Spleen (tissue), 7 donors: Measurements from ENCODE around the gene CHST7.

Source experiments
- CTCF ChIP-seq, 11 experiments: fragments of 200-600 bp in 7 of 11; fragments of 450-650 bp in 4 of 11; sonication (generic) in 4 of 11; IDR thresholded peaks in 8 of 11; conservative IDR thresholded peaks in 3 of 11; 1 replicate in 7 of 11; 2 replicates in 4 of 11; pipeline versions ENCODE4 v1.4.0 to v1.8.0; 2016 to 2021; ENCODE audit warnings: antibody characterized with exemption in 11 of 11, inconsistent platforms in 4 of 11, mild to moderate bottlenecking in 1 of 11
- POLR2A ChIP-seq, 3 donors: fragments of 450-650 bp; IDR thresholded peaks; one replicate each; pipeline ENCODE4 v1.5.1; 2017; ENCODE audit warnings: antibody characterized with exemption in 3 of 3, mild to moderate bottlenecking in 1 of 3
- POLR2AphosphoS5 ChIP-seq, 3 donors: sonication (generic); formaldehyde crosslinking; IDR thresholded peaks; one replicate each; pipeline ENCODE4 v1.5.1; 2017; ENCODE audit warnings: antibody characterized with exemption in 3 of 3
- donor health status: DM: no; HTN: no; CAD: no; lungs with moderate emphysema.
- donor health status: DM: no; HTN: no; CAD: no.
- donor health status: DM: no; HTN: no; CAD: no.

- TF ChIP-seq CTCF (IDR thresholded peaks at IDR 0.05 in 8 of 11, conservative IDR thresholded peaks at IDR 0.05 in 3 of 11) (no peak), POLR2AphosphoS5 (IDR thresholded peaks at IDR 0.05) (no peak), POLR2A (IDR thresholded peaks at IDR 0.05) (no peak)
Observed at GRCh38 chrX:46636223-46636622, 62.7 kb downstream of the CHST7 start.
